Fibroblast of skin of left biceps (primary cell): Measurements from ENCODE around the gene POPDC2.

Source experiments
- DNase-seq, 2 experiments: peaks; one replicate each; pipeline ENCODE4 v3.0.0-alpha.2; 2013; ENCODE audit warnings: low read depth in 2 of 2

POPDC2 gene

GRCh38 chr3:119672776-119673175 lies 12.4 kb upstream of the POPDC2 start:
- no peak for DNase-seq

- no peak for DNase-seq
These were observed 9.6 kb upstream of the POPDC2 start for GRCh38 chr3:119669906-119670570.

GRCh38 chr3:119665954-119666559 lies 5.7 kb upstream of the POPDC2 start:
- no peak for DNase-seq

GRCh38 chr3:119664850-119665379 lies 4.5 kb upstream of the POPDC2 start:
- no peak for DNase-seq

GRCh38 chr3:119664370-119664769 lies 4.0 kb upstream of the POPDC2 start:
- DNase-seq = no peak

- DNase-seq = no peak
These were observed 3.5 kb upstream of the POPDC2 start for GRCh38 chr3:119663885-119664284.

GRCh38 chr3:119662604-119663373 lies 2.4 kb upstream of the POPDC2 start:
- DNase-seq = no peak

GRCh38 chr3:119659606-119660291 lies 640 bp downstream of the POPDC2 start:
- no peak for DNase-seq

- no peak for DNase-seq
These were observed 1.4 kb downstream of the POPDC2 start for GRCh38 chr3:119658994-119659393.

GRCh38 chr3:119657887-119658702 lies 2.3 kb downstream of the POPDC2 start:
- no peak for DNase-seq

GRCh38 chr3:119653876-119654275 lies 6.5 kb downstream of the POPDC2 start:
- no peak for DNase-seq

GRCh38 chr3:119652306-119653033 lies 7.9 kb downstream of the POPDC2 start:
- DNase-seq = no peak

GRCh38 chr3:119649761-119650160 lies 10.6 kb downstream of the POPDC2 start:
- no peak for DNase-seq

GRCh38 chr3:119647843-119648575 lies 12.4 kb downstream of the POPDC2 start:
- no peak for DNase-seq

GRCh38 chr3:119647171-119647570 lies 13.2 kb downstream of the POPDC2 start:
- DNase-seq = no peak

- DNase-seq = no peak
These were observed 14.6 kb downstream of the POPDC2 start for GRCh38 chr3:119645813-119646212.

GRCh38 chr3:119644481-119644880 lies 15.9 kb downstream of the POPDC2 start:
- DNase-seq = no peak

GRCh38 chr3:119643528-119643927 lies 16.9 kb downstream of the POPDC2 start:
- DNase-seq = peak; percentile 36 to 47

GRCh38 chr3:119642746-119643473 lies 17.5 kb downstream of the POPDC2 start:
- DNase-seq = no peak
